Measurements from ENCODE around the gene PIGV.

DNA sequence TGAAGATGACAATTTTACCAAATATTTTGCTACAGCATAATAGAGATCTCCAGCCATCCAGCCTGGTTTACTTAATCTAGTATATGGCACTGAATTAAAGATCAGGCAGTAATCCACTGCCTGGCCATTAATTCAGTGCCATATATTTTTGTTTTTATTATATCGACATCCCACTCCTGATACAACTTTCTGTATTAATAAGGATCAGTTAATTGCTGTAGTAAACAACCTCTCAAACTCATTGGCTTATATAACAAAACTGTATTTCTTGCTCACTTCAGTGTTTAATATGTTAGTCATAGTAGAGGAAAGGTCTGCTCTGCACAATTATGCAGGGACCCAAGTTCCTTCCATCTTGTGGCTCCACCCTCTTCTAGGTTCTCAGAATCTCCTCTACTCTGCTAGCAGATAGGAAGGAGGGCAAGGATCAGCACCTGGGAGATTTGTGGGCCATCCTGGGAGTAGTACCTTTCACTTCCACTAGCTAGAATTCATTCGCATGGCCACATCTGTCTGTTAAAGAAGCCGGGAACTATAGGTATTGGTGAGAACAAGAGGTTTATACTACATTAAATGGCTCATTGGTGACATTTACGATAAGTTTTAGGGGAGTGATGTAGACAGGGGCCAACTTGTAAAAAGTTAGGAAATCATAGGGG lies 35.1 kb downstream of the PIGV start:
- TF ChIP-seq, protein P1, sequence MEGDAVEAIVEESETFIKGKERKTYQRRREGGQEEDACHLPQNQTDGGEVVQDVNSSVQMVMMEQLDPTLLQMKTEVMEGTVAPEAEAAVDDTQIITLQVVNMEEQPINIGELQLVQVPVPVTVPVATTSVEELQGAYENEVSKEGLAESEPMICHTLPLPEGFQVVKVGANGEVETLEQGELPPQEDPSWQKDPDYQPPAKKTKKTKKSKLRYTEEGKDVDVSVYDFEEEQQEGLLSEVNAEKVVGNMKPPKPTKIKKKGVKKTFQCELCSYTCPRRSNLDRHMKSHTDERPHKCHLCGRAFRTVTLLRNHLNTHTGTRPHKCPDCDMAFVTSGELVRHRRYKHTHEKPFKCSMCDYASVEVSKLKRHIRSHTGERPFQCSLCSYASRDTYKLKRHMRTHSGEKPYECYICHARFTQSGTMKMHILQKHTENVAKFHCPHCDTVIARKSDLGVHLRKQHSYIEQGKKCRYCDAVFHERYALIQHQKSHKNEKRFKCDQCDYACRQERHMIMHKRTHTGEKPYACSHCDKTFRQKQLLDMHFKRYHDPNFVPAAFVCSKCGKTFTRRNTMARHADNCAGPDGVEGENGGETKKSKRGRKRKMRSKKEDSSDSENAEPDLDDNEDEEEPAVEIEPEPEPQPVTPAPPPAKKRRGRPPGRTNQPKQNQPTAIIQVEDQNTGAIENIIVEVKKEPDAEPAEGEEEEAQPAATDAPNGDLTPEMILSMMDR (IDR thresholded peaks at IDR 0.05), result no peak
- no peak for TF ChIP-seq POLR2A (IDR thresholded peaks at IDR 0.05)
